IMR-90 (cell line): ENCODE data around the gene LLPH. TPM values are rescaled to one million over a fixed set of nuclear protein-coding genes. Genes with fewer than 3 reads are reported as not detected.

Experiments
- ATAC-seq: fragments of 200-7000 bp; cut with Tn5 transposase; 2 replicates; pipeline ENCODE4 v1.9.1; 2020; ENCODE audit warnings: low read depth, mild to moderate bottlenecking, moderate library complexity
- BruUV-seq: library from RNA; stranded (reverse); fragments of 400-500 nt; replicated peaks from 2 replicates; lab custom pipeline; 2021; lab: Mats Ljungman, UMichigan
- CTCF ChIA-PET: fragments of 300-600 bp; formaldehyde crosslinking; extraction: SDS; loops from one replicate; lab custom pipeline; 2021; ENCODE audit warnings: antibody characterized with exemption; lab: Yijun Ruan, JAX
- POLR2A ChIA-PET: fragments of 300-600 bp; sonication (Branson Sonifier 250); formaldehyde crosslinking; loops from one replicate; lab custom pipeline; 2022; ENCODE audit warnings: antibody characterized with exemption; ENCODE audit not compliant: unreplicated experiment; lab: Charles Lee
- DNase-seq: peaks from one replicate; pipeline ENCODE4 v3.0.0; 2013
- H2AFZ ChIP-seq: replicated peaks from 2 replicates; pipeline ENCODE3; 2013; ENCODE audit warnings: low read length, mild to moderate bottlenecking; ENCODE audit not compliant: poor library complexity
- H2AK5ac ChIP-seq: 2 replicates; pipeline ENCODE4 v1.6.1; 2013; ENCODE audit warnings: low read depth, low read length, inconsistent platforms
- H2AK9ac ChIP-seq: replicated peaks from 2 replicates; pipeline ENCODE3; 2013; ENCODE audit warnings: mild to moderate bottlenecking, low read depth, low read length, moderate library complexity; ENCODE audit not compliant: poor library complexity
- H2BK120ac ChIP-seq: 2 replicates; pipeline ENCODE4 v1.6.1; 2013; ENCODE audit warnings: low read depth, low read length, inconsistent platforms
- H2BK15ac ChIP-seq: 3 replicates; pipeline ENCODE4 v1.6.1; 2013; ENCODE audit warnings: low read depth, low read length, inconsistent platforms
- H2BK20ac ChIP-seq: 2 replicates; pipeline ENCODE4 v1.6.1; 2013; ENCODE audit warnings: low read depth, mild to moderate bottlenecking, inconsistent platforms, low read length, moderate library complexity
- H2BK5ac ChIP-seq: 2 replicates; pipeline ENCODE4 v1.6.1; 2013; ENCODE audit warnings: mild to moderate bottlenecking, low read depth, low read length, inconsistent platforms; ENCODE audit not compliant: poor library complexity, severe bottlenecking
- H3K14ac ChIP-seq: replicated peaks from 2 replicates; pipeline ENCODE4 v1.6.1; 2013; ENCODE audit warnings: low read depth, low read length, inconsistent platforms
- H3K18ac ChIP-seq: 2 replicates; pipeline ENCODE4 v1.6.1; 2013; ENCODE audit warnings: low read depth, low read length, control low read depth
- H3K23ac ChIP-seq: 2 replicates; pipeline ENCODE4 v1.6.1; 2013; ENCODE audit warnings: low read depth, low read length, inconsistent platforms
- H3K27ac ChIP-seq: 2 replicates; pipeline ENCODE4 v1.5.1; 2013; ENCODE audit warnings: mild to moderate bottlenecking, control low read depth, low read length; ENCODE audit not compliant: insufficient read depth
- H3K27me3 ChIP-seq: 2 replicates; pipeline ENCODE4 v1.6.1; 2013; ENCODE audit warnings: low read length; ENCODE audit not compliant: control insufficient read depth, insufficient read depth
- H3K36me3 ChIP-seq: 2 replicates; pipeline ENCODE4 v1.6.1; 2013; ENCODE audit warnings: low read length, mixed read lengths; ENCODE audit not compliant: control insufficient read depth, insufficient read depth
- H3K4ac ChIP-seq: 2 replicates; pipeline ENCODE4 v1.6.1; 2013; ENCODE audit warnings: low read depth, low read length, inconsistent platforms
- H3K4me1 ChIP-seq: 2 replicates; pipeline ENCODE4 v1.6.1; 2013; ENCODE audit warnings: low read length, mixed read lengths; ENCODE audit not compliant: control insufficient read depth, insufficient read depth
- H3K4me2 ChIP-seq: 2 replicates; pipeline ENCODE4 v1.6.1; 2013; ENCODE audit warnings: low read depth, mild to moderate bottlenecking, control low read depth, low read length, moderate library complexity
- H3K4me3 ChIP-seq: 2 replicates; pipeline ENCODE4 v1.5.1; 2013; ENCODE audit warnings: low read depth, mild to moderate bottlenecking, control low read depth, low read length, moderate library complexity; ENCODE audit not compliant: insufficient read depth
- H3K56ac ChIP-seq: 2 replicates; pipeline ENCODE4 v1.6.1; 2013; ENCODE audit warnings: low read length, inconsistent platforms; ENCODE audit not compliant: insufficient read depth; ENCODE audit errors: extremely low read depth
- H3K79me1 ChIP-seq, 2 experiments: 2 replicates each; pipeline ENCODE4 v1.6.1; 2013; ENCODE audit warnings: low read length in 2 of 2, inconsistent platforms in 1 of 2, low read depth in 1 of 2
- H3K9ac ChIP-seq: 2 replicates; pipeline ENCODE4 v1.6.1; 2013; ENCODE audit warnings: low read depth, low read length, control low read depth
- H3K9me1 ChIP-seq: 2 replicates; pipeline ENCODE4 v1.6.1; 2013; ENCODE audit warnings: low read length, inconsistent platforms; ENCODE audit not compliant: insufficient read depth
- H3K9me3 ChIP-seq: 2 replicates; pipeline ENCODE4 v1.6.1; 2013; ENCODE audit warnings: low read length; ENCODE audit not compliant: control insufficient read depth, insufficient read depth
- H4K20me1 ChIP-seq: 2 replicates; pipeline ENCODE4 v1.6.1; 2013; ENCODE audit warnings: low read length, inconsistent platforms; ENCODE audit not compliant: insufficient read depth
- H4K5ac ChIP-seq: 2 replicates; pipeline ENCODE4 v1.6.1; 2013; ENCODE audit warnings: mild to moderate bottlenecking, low read depth, low read length, control low read depth
- H4K8ac ChIP-seq, 2 experiments: 2 replicates each; pipeline ENCODE4 v1.6.1; 2013; ENCODE audit warnings: low read depth in 2 of 2, low read length in 2 of 2, control low read depth in 1 of 2, inconsistent platforms in 1 of 2
- H4K91ac ChIP-seq: 2 replicates; pipeline ENCODE4 v1.6.1; 2013; ENCODE audit warnings: low read depth, low read length, inconsistent platforms; ENCODE audit not compliant: insufficient read depth
- CHD1 ChIP-seq: IDR thresholded peaks from 2 replicates; pipeline ENCODE4 v1.6.1; 2012; ENCODE audit warnings: low read depth, low read length, improper control_type of control experiment
- FOS ChIP-seq: fragments of 150-350 bp; IDR thresholded peaks from 2 replicates; pipeline ENCODE4 v1.6.1; 2016; ENCODE audit warnings: low read depth, low read length
- MAZ ChIP-seq: IDR thresholded peaks from 2 replicates; pipeline ENCODE4 v1.6.1; 2012; ENCODE audit warnings: low read depth, mild to moderate bottlenecking, low read length, improper control_type of control experiment, moderate library complexity, borderline replicate concordance
- RAD21 ChIP-seq: IDR thresholded peaks from 2 replicates; pipeline ENCODE4 v1.6.1; 2012; ENCODE audit warnings: low read length, improper control_type of control experiment
- WGBS, 2 experiments: methylation state at CpG; one replicate each; pipeline versions ENCODE4 v1.1.5 to v1.1.7; 2013; ENCODE audit warnings: missing lambda C conversion rate in 2 of 2; ENCODE audit not compliant: insufficient read length in 1 of 2; ENCODE audit errors: extremely low coverage in 2 of 2; 5-methylcytosine and 5-hydroxymethylcytosine counted together
- dilution Hi-C: fragments of 300-500 bp; cut with HindIII; formaldehyde crosslinking; loops from one replicate; pipeline ENCODE4 v1.14.3; 2018; ENCODE audit warnings: low sequenced_read_pairs; ENCODE audit not compliant: unreplicated experiment
- in situ Hi-C: fragments of 300-500 bp; cut with MboI; formaldehyde crosslinking; loops from 3 replicates; pipeline ENCODE4 v1.14.3; 2019; ENCODE audit warnings: low sequenced_read_pairs, inconsistent platforms, mixed read lengths
- intact Hi-C: fragments of 100-400 bp; cut with micrococcal nuclease; formaldehyde crosslinking; loops from 2 replicates; pipeline ENCODE4 v1.10.0; 2022
- polyA plus RNA-seq, 3 experiments: library from polyadenylated mRNA; depleted of rRNA; stranded (reverse); fragments of >200 nt; gene quantifications; 2 replicates each; pipeline ENCODE4 v1.2.3, GENCODE V29; 2012; ENCODE audit warnings: low replicate concordance in 1 of 3
- total RNA-seq: library from RNA; depleted of rRNA; stranded (reverse); fragments of >200 nt; gene quantifications from 2 replicates; pipeline ENCODE4 v1.2.3, GENCODE V29; 2012

Gene LLPH
- total and polyA plus RNA-seq, 2 of the 4 experiments (the other 2 are of a cell fraction), result 2.7 to 17.0 TPM

- H3K4me1 ChIP-seq, result peaks cover under 1% of the 10 kb centered on the region; the same call in 1 of the 2 replicates
- no peak overlapping the region for H2BK20ac ChIP-seq
- no peak overlapping the region for H3K18ac ChIP-seq
- peaks cover 19 to 25% of the 10 kb centered on the region in 2 experiments for H3K79me1 ChIP-seq
- H4K5ac ChIP-seq, result no peak overlapping the region
- TF ChIP-seq MAZ, result no peak
- no peak for TF ChIP-seq FOS
- no peak for TF ChIP-seq CHD1
- TF ChIP-seq RAD21, result no peak
- no peak overlapping the region for H3K56ac ChIP-seq
- H2AK5ac ChIP-seq, result no peak overlapping the region
- in situ Hi-C loops, result no loop called here
- intact Hi-C loops, result no loop called here
- ChIA-PET POLR2A (interaction anchor here (1.5 kb wide), 1 partner anchor 32 kb away, joined by 4 read pairs; the partner anchor contains the start of gene TMBIM4), CTCF (no interaction called here)
- H3K4ac ChIP-seq, result no peak overlapping the region
- no peak overlapping the region for H4K91ac ChIP-seq
- H3K27me3 ChIP-seq, result no peaks in the 10 kb centered on the region
- no peak overlapping the region for H3K4me3 ChIP-seq
- no peak overlapping the region for H3K9ac ChIP-seq
- H4K20me1 ChIP-seq, result no peaks in the 10 kb centered on the region
- no peak overlapping the region for H3K23ac ChIP-seq
- no peak overlapping the region for H3K4me2 ChIP-seq
- peaks cover 17% of the 10 kb centered on the region for H3K36me3 ChIP-seq
- no CpG with 5 or more reads among the region's 3 CpGs for WGBS, 2 experiments
- no peak overlapping the region for H2BK120ac ChIP-seq
- H2AFZ ChIP-seq, result no peak overlapping the region
- H4K8ac ChIP-seq, result no peak overlapping the region
- H3K14ac ChIP-seq, result no peak overlapping the region
- ATAC-seq, result no peak
- no peaks in the 10 kb centered on the region for H3K9me1 ChIP-seq
- DNase-seq, result no peak
- H3K27ac ChIP-seq, result no peak overlapping the region
- BruUV-seq, result no TSS peak
- no peak overlapping the region for H2AK9ac ChIP-seq
- dilution Hi-C loops, result no loop called here
- no peak overlapping the region for H2BK15ac ChIP-seq
- H2BK5ac ChIP-seq, result peak overlapping the region; percentile 39
- peaks cover 6% of the 10 kb centered on the region for H3K9me3 ChIP-seq
Observed at GRCh38 chr12:66137937-66138336, 7.4 kb upstream of the LLPH start.
